ENCODE results near the gene EMILIN1.
A peak's percentile ranks its signal among the peaks of the same experiment; 100 is the strongest.

EMILIN1 gene

DNA sequence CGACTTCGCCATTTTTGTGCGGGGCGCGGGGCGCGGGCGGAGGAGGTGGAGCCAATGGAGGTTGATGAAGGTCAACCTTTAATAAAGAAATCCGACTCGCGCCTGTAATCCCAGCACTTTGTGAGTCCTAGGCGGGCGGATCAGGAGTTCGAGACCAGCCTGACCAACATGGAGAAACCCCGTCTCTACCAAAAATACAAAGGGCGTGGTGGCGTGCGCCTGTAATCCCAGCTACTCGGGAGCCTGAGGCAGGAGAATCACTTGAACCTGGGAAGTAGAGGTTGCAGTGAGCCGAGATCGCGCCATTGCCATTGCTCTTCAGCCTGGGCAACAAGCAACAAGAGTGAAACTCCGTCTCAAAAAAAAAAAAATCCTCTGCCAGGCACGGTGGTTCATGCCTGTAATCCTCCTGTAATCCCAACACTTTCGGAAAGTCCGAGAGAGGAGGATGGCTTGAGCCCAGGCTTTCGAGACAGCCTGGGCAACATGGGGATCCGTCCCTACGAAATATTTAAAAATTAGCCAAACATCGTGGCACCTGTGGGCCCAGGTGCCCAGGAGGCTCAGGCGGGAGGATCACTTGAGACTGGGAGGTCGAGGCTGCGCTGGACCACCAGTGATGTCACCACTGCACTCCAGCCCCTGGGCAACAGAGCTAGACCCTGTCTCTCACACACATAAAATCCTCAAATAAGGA lies 56.5 kb downstream of the EMILIN1 start:
- TF ChIP-seq, protein P1, sequence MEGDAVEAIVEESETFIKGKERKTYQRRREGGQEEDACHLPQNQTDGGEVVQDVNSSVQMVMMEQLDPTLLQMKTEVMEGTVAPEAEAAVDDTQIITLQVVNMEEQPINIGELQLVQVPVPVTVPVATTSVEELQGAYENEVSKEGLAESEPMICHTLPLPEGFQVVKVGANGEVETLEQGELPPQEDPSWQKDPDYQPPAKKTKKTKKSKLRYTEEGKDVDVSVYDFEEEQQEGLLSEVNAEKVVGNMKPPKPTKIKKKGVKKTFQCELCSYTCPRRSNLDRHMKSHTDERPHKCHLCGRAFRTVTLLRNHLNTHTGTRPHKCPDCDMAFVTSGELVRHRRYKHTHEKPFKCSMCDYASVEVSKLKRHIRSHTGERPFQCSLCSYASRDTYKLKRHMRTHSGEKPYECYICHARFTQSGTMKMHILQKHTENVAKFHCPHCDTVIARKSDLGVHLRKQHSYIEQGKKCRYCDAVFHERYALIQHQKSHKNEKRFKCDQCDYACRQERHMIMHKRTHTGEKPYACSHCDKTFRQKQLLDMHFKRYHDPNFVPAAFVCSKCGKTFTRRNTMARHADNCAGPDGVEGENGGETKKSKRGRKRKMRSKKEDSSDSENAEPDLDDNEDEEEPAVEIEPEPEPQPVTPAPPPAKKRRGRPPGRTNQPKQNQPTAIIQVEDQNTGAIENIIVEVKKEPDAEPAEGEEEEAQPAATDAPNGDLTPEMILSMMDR (IDR thresholded peaks at IDR 0.05; ENCODE audit: control insufficient read depth, extremely low read depth, insufficient read depth) = no peak
- peak overlapping the region; percentile 96; the same call in 1 of the 2 replicates for H3K4me3 ChIP-seq (ENCODE audit: low read depth, low read length)
- no peak for DNase-seq (ENCODE audit: low read depth)

DNA sequence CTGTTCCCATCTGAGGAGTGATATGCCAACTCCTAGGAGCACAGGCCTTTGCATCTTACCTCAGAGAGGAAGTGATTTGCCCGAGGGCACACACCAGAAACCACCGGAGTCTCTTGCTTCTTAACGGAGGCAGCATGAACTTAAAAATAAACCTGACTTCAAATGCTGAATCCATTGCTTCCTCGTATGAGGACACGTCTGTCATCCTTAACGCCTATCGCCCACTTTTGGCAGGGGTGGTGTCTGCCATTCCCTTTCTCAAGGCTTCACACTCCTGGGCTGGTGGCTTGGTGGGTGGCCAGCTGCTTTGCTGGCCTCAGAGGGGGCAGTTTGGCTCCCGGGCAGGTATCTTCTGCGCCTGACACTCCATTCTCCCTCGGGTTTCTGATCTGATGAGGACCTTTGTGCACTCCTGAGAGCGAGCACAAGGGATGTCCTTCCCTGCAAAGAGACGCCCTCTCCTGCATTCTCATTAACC lies 57.1 kb downstream of the EMILIN1 start:
- TF ChIP-seq, protein P1 (IDR thresholded peaks at IDR 0.05; ENCODE audit: control insufficient read depth, extremely low read depth, insufficient read depth) = no peak
- H3K4me3 ChIP-seq (ENCODE audit: low read depth, low read length) = no peak overlapping the region
- no peak for DNase-seq (ENCODE audit: low read depth)

Data from LNCaP clone FGC (cell line).